HCT116 (cell line): ENCODE data around the gene C9orf152. TPM values are rescaled to one million over a fixed set of nuclear protein-coding genes. Genes with fewer than 3 reads are reported as not detected.

Experiments
- ATAC-seq: fragments of 200-7000 bp; cut with Tn5 transposase; 2 replicates; pipeline ENCODE4 v1.9.1; 2020; ENCODE audit warnings: mild to moderate bottlenecking, moderate library complexity
- BruUV-seq: library from RNA; stranded (reverse); fragments of 400-500 nt; replicated peaks from 2 replicates; lab custom pipeline; 2021; lab: Mats Ljungman, UMichigan
- CTCF ChIA-PET: fragments of 300-600 bp; sonication (Branson Sonifier 250); formaldehyde crosslinking; loops from one replicate; lab custom pipeline; 2021; ENCODE audit warnings: antibody characterized with exemption; lab: Charles Lee
- POLR2A ChIA-PET: fragments of 300-600, 350-600 bp; sonication (Branson Sonifier 250); formaldehyde crosslinking; loops from one replicate; lab custom pipeline; 2021; ENCODE audit warnings: antibody characterized with exemption; lab: Charles Lee
- RAD21 ChIA-PET, 2 experiments: fragments of 300-600 bp; sonication (Branson Sonifier 250); formaldehyde crosslinking; loops; one replicate each; lab custom pipeline; 2023; ENCODE audit warnings: low total read pairs in 2 of 2; ENCODE audit not compliant: uncharacterized antibody in 2 of 2, unreplicated experiment in 2 of 2, low non-redundant PET in 1 of 2; lab: Charles Lee
- DNase-seq: peaks from one replicate; pipeline ENCODE4 v3.0.0-alpha.2; 2010; ENCODE audit warnings: low read depth, low spot score
- H2AFZ ChIP-seq: fragments of 200-600 bp; shearing (Covaris generic), sonication (generic); 2 replicates; pipeline ENCODE4 v1.6.1; 2017; ENCODE audit warnings: low read depth, mixed run types, mixed read lengths, antibody characterized with exemption, low read length; ENCODE audit not compliant: poor library complexity, severe bottlenecking
- H3K27ac ChIP-seq: 2 replicates; pipeline ENCODE4 v1.5.1; 2012; ENCODE audit warnings: low read depth, low read length
- H3K27me3 ChIP-seq: fragments of 200-600 bp; sonication (generic); 2 replicates; pipeline ENCODE4 v1.6.1; 2016; ENCODE audit warnings: mixed run types, low read length, mixed read lengths; ENCODE audit not compliant: insufficient read depth
- H3K36me3 ChIP-seq, 2 experiments: fragments of 200-500 bp in 1 of 2; fragments of 200-600 bp in 1 of 2; sonication (Bioruptor generic) in 1 of 2; sonication (generic) in 1 of 2; 2 replicates each; pipeline versions ENCODE4 v1.5.1 to v1.6.1; 2014 to 2016; ENCODE audit warnings: low read length in 2 of 2, inconsistent platforms in 1 of 2, mixed read lengths in 1 of 2, mixed run types in 1 of 2; ENCODE audit not compliant: insufficient read depth in 2 of 2, control insufficient read depth in 1 of 2
- H3K4me1 ChIP-seq, 2 experiments: fragments of 200-600 bp in 1 of 2; sonication (generic) in 1 of 2; 2 replicates each; pipeline versions ENCODE4 v1.5.1 to v1.6.1; 2012 to 2017; ENCODE audit warnings: low read length in 2 of 2, inconsistent platforms in 1 of 2, mild to moderate bottlenecking in 1 of 2, mixed read lengths in 1 of 2, mixed run types in 1 of 2, moderate library complexity in 1 of 2; ENCODE audit not compliant: insufficient read depth in 2 of 2, control insufficient read depth in 1 of 2
- H3K4me2 ChIP-seq: fragments of 200-600 bp; sonication (generic); 2 replicates; pipeline ENCODE4 v1.6.1; 2017; ENCODE audit warnings: mixed run types, low read length, mixed read lengths
- H3K4me3 ChIP-seq, 2 experiments: fragments of 200-600 bp in 1 of 2; sonication (generic) in 1 of 2; replicated peaks in 1 of 2; 2 replicates each; pipeline ENCODE4 v1.5.1; 2011 to 2016; ENCODE audit warnings: low read length in 2 of 2, control low read depth in 1 of 2, low read depth in 1 of 2, mild to moderate bottlenecking in 1 of 2, mixed read lengths in 1 of 2, mixed run types in 1 of 2
- H3K79me2 ChIP-seq: fragments of 200-600 bp; sonication (generic); 2 replicates; pipeline ENCODE4 v1.6.1; 2017; ENCODE audit warnings: mild to moderate bottlenecking, mixed run types, low read length, moderate library complexity, mixed read lengths; ENCODE audit not compliant: insufficient read depth
- H3K9ac ChIP-seq: fragments of 200-600 bp; sonication (generic); 2 replicates; pipeline ENCODE4 v1.6.1; 2016; ENCODE audit warnings: low read length, mixed read lengths
- H3K9me2 ChIP-seq: fragments of 200-600 bp; sonication (generic), shearing (Covaris generic); 2 replicates; pipeline ENCODE4 v1.6.1; 2017; ENCODE audit warnings: mixed run types, mild to moderate bottlenecking, moderate library complexity; ENCODE audit not compliant: insufficient read depth
- H3K9me3 ChIP-seq, 2 experiments: fragments of 200-500 bp in 1 of 2; fragments of 200-600 bp in 1 of 2; sonication (Bioruptor generic) in 1 of 2; sonication (generic) in 1 of 2; 2 replicates each; pipeline ENCODE4 v1.6.1; 2014 to 2017; ENCODE audit warnings: low read length in 2 of 2, mixed read lengths in 2 of 2, inconsistent platforms in 1 of 2, low read depth in 1 of 2, mild to moderate bottlenecking in 1 of 2, mixed run types in 1 of 2, moderate library complexity in 1 of 2; ENCODE audit not compliant: control insufficient read depth in 1 of 2, insufficient read depth in 1 of 2
- H4K20me1 ChIP-seq: fragments of 200-600 bp; sonication (generic), shearing (Covaris generic); 2 replicates; pipeline ENCODE4 v1.6.1; 2017; ENCODE audit warnings: mixed run types, mild to moderate bottlenecking, moderate library complexity; ENCODE audit not compliant: insufficient read depth
- EGR1 ChIP-seq: IDR thresholded peaks from 2 replicates; pipeline ENCODE4 v1.6.1; 2012; ENCODE audit warnings: low read depth
- POLR2AphosphoS5 ChIP-seq: IDR thresholded peaks from 2 replicates; pipeline ENCODE4 v1.6.1; 2011; ENCODE audit warnings: mild to moderate bottlenecking, low read depth, low read length, moderate library complexity
- SIN3A ChIP-seq: IDR thresholded peaks from 2 replicates; pipeline ENCODE4 v1.6.1; 2012; ENCODE audit warnings: low read depth
- SP1 ChIP-seq: IDR thresholded peaks from 2 replicates; pipeline ENCODE4 v1.6.1; 2012; ENCODE audit warnings: low read depth
- YY1 ChIP-seq: IDR thresholded peaks from 2 replicates; pipeline ENCODE4 v1.6.1; 2011; ENCODE audit warnings: low read length, low read depth, moderate library complexity, mild to moderate bottlenecking; ENCODE audit not compliant: insufficient replicate concordance; ENCODE audit errors: extremely low read depth
- intact Hi-C: fragments of 100-400 bp; cut with micrococcal nuclease; formaldehyde crosslinking; loops from 2 replicates; pipeline ENCODE4 v1.10.0; 2022
- total RNA-seq: library from RNA; stranded (reverse); gene quantifications from one replicate; pipeline ENCODE4 v1.2.1, GENCODE V29; 2021; ENCODE audit not compliant: unreplicated experiment
- TF ChIP-seq, protein P1 (sequence below): IDR thresholded peaks from 2 replicates; pipeline ENCODE4 v1.6.1; 2011; ENCODE audit warnings: mild to moderate bottlenecking, low read length, moderate library complexity; ENCODE audit not compliant: insufficient replicate concordance; ENCODE audit errors: extremely low read depth
- TF ChIP-seq, protein P2 (sequence below): IDR thresholded peaks from 2 replicates; pipeline ENCODE4 v1.6.1; 2012

Gene C9orf152
- total RNA-seq, 1 experiment from 2014 or later, result not detected

GRCh38 chr9:110173322-110173642 is 34.7 kb downstream of the C9orf152 start:
- POLR2A ChIA-PET, result no interaction called here
- H3K27ac ChIP-seq, result no peak overlapping the region
- H3K9me3 ChIP-seq, result no peaks in the 10 kb centered on the region
- no peak overlapping the region for H2AFZ ChIP-seq
- TF ChIP-seq YY1, result no peak
- no peak for TF ChIP-seq POLR2AphosphoS5
- no peak for TF ChIP-seq SIN3A
- TF ChIP-seq, protein P1, sequence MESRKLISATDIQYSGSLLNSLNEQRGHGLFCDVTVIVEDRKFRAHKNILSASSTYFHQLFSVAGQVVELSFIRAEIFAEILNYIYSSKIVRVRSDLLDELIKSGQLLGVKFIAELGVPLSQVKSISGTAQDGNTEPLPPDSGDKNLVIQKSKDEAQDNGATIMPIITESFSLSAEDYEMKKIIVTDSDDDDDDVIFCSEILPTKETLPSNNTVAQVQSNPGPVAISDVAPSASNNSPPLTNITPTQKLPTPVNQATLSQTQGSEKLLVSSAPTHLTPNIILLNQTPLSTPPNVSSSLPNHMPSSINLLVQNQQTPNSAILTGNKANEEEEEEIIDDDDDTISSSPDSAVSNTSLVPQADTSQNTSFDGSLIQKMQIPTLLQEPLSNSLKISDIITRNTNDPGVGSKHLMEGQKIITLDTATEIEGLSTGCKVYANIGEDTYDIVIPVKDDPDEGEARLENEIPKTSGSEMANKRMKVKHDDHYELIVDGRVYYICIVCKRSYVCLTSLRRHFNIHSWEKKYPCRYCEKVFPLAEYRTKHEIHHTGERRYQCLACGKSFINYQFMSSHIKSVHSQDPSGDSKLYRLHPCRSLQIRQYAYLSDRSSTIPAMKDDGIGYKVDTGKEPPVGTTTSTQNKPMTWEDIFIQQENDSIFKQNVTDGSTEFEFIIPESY, result no peak
- TF ChIP-seq SP1, result no peak
- TF ChIP-seq, protein P2, sequence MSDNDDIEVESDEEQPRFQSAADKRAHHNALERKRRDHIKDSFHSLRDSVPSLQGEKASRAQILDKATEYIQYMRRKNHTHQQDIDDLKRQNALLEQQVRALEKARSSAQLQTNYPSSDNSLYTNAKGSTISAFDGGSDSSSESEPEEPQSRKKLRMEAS, result no peak
- no peak for TF ChIP-seq EGR1
- intact Hi-C loops, result no loop called here
- no peak overlapping the region for H3K9ac ChIP-seq
- H3K36me3 ChIP-seq, result no peaks in the 10 kb centered on the region; a peak in 1 of 4 replicates
- H3K79me2 ChIP-seq, result no peaks in the 10 kb centered on the region
- RAD21 ChIA-PET, result interaction anchor here (0.6 to 1.2 kb wide), 2 partner anchors 10 to 260 kb away, joined by 3 to 4 read pairs; no protein-coding TSS in a partner anchor
- H3K4me1 ChIP-seq, result no peaks in the 10 kb centered on the region
- no peak overlapping the region for H3K4me2 ChIP-seq
- CTCF ChIA-PET, result interaction anchor here (0.6 to 1.5 kb wide), 3 partner anchors 10 to 18 kb away, joined by 3 to 4 read pairs (median 3); no protein-coding TSS in a partner anchor
- no peak for DNase-seq
- no TSS peak for BruUV-seq
- no peaks in the 10 kb centered on the region for H4K20me1 ChIP-seq
- no peaks in the 10 kb centered on the region for H3K27me3 ChIP-seq
- no peak for ATAC-seq
- H3K4me3 ChIP-seq, result no peak overlapping the region
- no peaks in the 10 kb centered on the region for H3K9me2 ChIP-seq
